Neural cell (in vitro differentiated cells): ENCODE results near the gene ANKS3. TPM values are rescaled to one million over a fixed set of nuclear protein-coding genes. Genes with fewer than 3 reads are reported as not detected.

Experiments
- H2AFZ ChIP-seq: fragments of 200-600, 300-800 bp; sonication (generic), shearing (Covaris generic); 2 replicates; pipeline ENCODE4 v1.6.0; 2014; ENCODE audit warnings: low read depth, mild to moderate bottlenecking, antibody characterized with exemption, low read length, moderate library complexity
- H3F3A ChIP-seq: fragments of 200-600 bp; shearing (Covaris generic); 2 replicates; pipeline ENCODE4 v1.6.1; 2016; ENCODE audit warnings: mild to moderate bottlenecking, moderate library complexity, mixed read lengths, antibody characterized with exemption, low read length; ENCODE audit not compliant: insufficient read depth, poor library complexity, severe bottlenecking
- H3K27ac ChIP-seq: fragments of 200-600, 300-800 bp; sonication (generic), shearing (Covaris generic); 2 replicates; pipeline ENCODE4 v1.5.1; 2014; ENCODE audit warnings: mild to moderate bottlenecking, low read length, moderate library complexity
- H3K27me3 ChIP-seq: fragments of 300-800, 200-600 bp; sonication (generic), shearing (Covaris generic); 2 replicates; pipeline ENCODE4 v1.6.0; 2014; ENCODE audit warnings: mild to moderate bottlenecking, low read depth, low read length, moderate library complexity; ENCODE audit not compliant: insufficient read depth
- H3K36me3 ChIP-seq: fragments of 300-800, 200-600 bp; sonication (generic), shearing (Covaris generic); 2 replicates; pipeline ENCODE4 v1.5.1; 2014; ENCODE audit warnings: mild to moderate bottlenecking, antibody characterized with exemption, low read length, moderate library complexity; ENCODE audit not compliant: insufficient read depth
- H3K4me2 ChIP-seq: fragments of 300-800, 200-600 bp; sonication (generic), shearing (Covaris generic); 2 replicates; pipeline ENCODE4 v1.6.0; 2014; ENCODE audit warnings: mild to moderate bottlenecking, low read length
- H3K4me3 ChIP-seq: fragments of 300-800, 200-600 bp; sonication (generic), shearing (Covaris generic); 2 replicates; pipeline ENCODE4 v1.5.1; 2014; ENCODE audit warnings: mild to moderate bottlenecking, low read length, moderate library complexity
- H3K79me2 ChIP-seq: fragments of 200-600 bp; shearing (Covaris generic); replicated peaks from 2 replicates; pipeline ENCODE4 v1.6.0; 2014; ENCODE audit warnings: mild to moderate bottlenecking, low read length, moderate library complexity; ENCODE audit not compliant: insufficient read depth
- H3K9ac ChIP-seq: fragments of 300-800, 200-600 bp; sonication (generic), shearing (Covaris generic); 2 replicates; pipeline ENCODE4 v1.6.1; 2016; ENCODE audit warnings: mild to moderate bottlenecking, low read length, mixed read lengths
- H3K9me2 ChIP-seq: fragments of 200-600 bp; shearing (Covaris generic); 2 replicates; pipeline ENCODE4 v1.6.1; 2016; ENCODE audit warnings: mild to moderate bottlenecking, low read length, mixed read lengths; ENCODE audit not compliant: insufficient read depth
- H3K9me3 ChIP-seq: fragments of 200-600, 300-800 bp; sonication (generic), shearing (Covaris generic); 2 replicates; pipeline ENCODE4 v1.6.1; 2016; ENCODE audit warnings: mild to moderate bottlenecking, mixed run types, low read length, moderate library complexity, mixed read lengths
- H4K20me1 ChIP-seq: fragments of 200-600 bp; shearing (Covaris generic); 2 replicates; pipeline ENCODE4 v1.6.1; 2016; ENCODE audit warnings: mild to moderate bottlenecking, mixed run types; ENCODE audit not compliant: insufficient read depth
- EP300 ChIP-seq: fragments of 450-650 bp; conservative IDR thresholded peaks from 2 replicates; pipeline ENCODE4 v1.6.1; 2014; ENCODE audit warnings: antibody characterized with exemption, mild to moderate bottlenecking, moderate library complexity; ENCODE audit not compliant: poor library complexity, severe bottlenecking
- EZH2 ChIP-seq: fragments of 200-600, 300-800 bp; shearing (Covaris generic), sonication (generic); IDR thresholded peaks from 2 replicates; pipeline ENCODE4 v1.6.1; 2014; ENCODE audit warnings: antibody characterized with exemption, low read length, borderline replicate concordance, mild to moderate bottlenecking; ENCODE audit not compliant: insufficient read depth, poor library complexity, severe bottlenecking
- MXI1 ChIP-seq: fragments of 450-650 bp; conservative IDR thresholded peaks from 2 replicates; pipeline ENCODE4 v1.6.1; 2014; ENCODE audit warnings: antibody characterized with exemption, mild to moderate bottlenecking; ENCODE audit not compliant: poor library complexity, severe bottlenecking
- POLR2AphosphoS5 ChIP-seq: IDR thresholded peaks from 2 replicates; pipeline ENCODE4 v1.6.1; 2012
- RAD21 ChIP-seq: fragments of 450-650 bp; conservative IDR thresholded peaks from 2 replicates; pipeline ENCODE4 v1.6.1; 2014; ENCODE audit warnings: antibody characterized with exemption, mild to moderate bottlenecking, moderate library complexity
- SMC3 ChIP-seq: fragments of 450-650 bp; conservative IDR thresholded peaks from 2 replicates; pipeline ENCODE4 v1.6.1; 2014; ENCODE audit warnings: antibody characterized with exemption, mild to moderate bottlenecking, moderate library complexity; ENCODE audit not compliant: poor library complexity
- TAF1 ChIP-seq: IDR thresholded peaks from 2 replicates; pipeline ENCODE4 v1.6.1; 2012; ENCODE audit warnings: low read depth
- polyA plus RNA-seq: library from polyadenylated mRNA; depleted of rRNA; stranded (reverse); fragments of >200 nt; gene quantifications from 2 replicates; pipeline ENCODE4 v1.2.3, GENCODE V29; 2014
- TF ChIP-seq, protein P1 (sequence below): IDR thresholded peaks from 2 replicates; pipeline ENCODE4 v1.6.1; 2012; ENCODE audit warnings: borderline replicate concordance
- TF ChIP-seq, protein P2 (sequence below): fragments of 450-650 bp; IDR thresholded peaks from 2 replicates; pipeline ENCODE4 v1.5.1; 2014; ENCODE audit warnings: antibody characterized with exemption, mild to moderate bottlenecking, moderate library complexity; ENCODE audit not compliant: poor library complexity, severe bottlenecking

The ANKS3 gene
- polyA plus RNA-seq, 1 donor from 2014 or later, result 53.9 TPM

DNA sequence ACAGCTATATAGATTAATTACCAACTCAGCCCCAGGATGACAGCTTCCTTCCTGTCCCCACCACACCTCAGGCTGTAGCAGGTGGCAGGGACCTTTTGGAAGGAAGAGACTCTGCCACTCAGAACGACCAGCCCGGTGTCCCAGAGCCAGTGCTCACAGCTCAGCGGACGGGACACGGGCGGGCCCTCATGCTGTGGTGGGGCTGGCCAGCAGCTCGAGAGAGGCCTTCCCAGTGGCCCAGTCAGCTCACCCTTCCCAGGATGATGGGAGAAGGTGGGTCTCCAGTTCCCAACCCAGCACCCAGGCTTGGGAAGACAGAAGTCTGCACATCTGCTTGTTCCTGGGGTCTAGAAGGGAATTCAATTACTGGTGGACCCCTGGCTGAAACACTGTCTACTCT, 30.2 kb downstream of the ANKS3 start:
- no peaks in the 10 kb centered on the region for H3K36me3 ChIP-seq
- no peaks in the 10 kb centered on the region for H3K9me3 ChIP-seq
- no peaks in the 10 kb centered on the region for H3K9me2 ChIP-seq
- H4K20me1 ChIP-seq, result no peaks in the 10 kb centered on the region
- TF ChIP-seq MXI1 (no peak), SMC3 (no peak), POLR2AphosphoS5 (no peak), EZH2 (no peak), EP300 (no peak), TAF1 (no peak), RAD21 (no peak)
- TF ChIP-seq, protein P1, sequence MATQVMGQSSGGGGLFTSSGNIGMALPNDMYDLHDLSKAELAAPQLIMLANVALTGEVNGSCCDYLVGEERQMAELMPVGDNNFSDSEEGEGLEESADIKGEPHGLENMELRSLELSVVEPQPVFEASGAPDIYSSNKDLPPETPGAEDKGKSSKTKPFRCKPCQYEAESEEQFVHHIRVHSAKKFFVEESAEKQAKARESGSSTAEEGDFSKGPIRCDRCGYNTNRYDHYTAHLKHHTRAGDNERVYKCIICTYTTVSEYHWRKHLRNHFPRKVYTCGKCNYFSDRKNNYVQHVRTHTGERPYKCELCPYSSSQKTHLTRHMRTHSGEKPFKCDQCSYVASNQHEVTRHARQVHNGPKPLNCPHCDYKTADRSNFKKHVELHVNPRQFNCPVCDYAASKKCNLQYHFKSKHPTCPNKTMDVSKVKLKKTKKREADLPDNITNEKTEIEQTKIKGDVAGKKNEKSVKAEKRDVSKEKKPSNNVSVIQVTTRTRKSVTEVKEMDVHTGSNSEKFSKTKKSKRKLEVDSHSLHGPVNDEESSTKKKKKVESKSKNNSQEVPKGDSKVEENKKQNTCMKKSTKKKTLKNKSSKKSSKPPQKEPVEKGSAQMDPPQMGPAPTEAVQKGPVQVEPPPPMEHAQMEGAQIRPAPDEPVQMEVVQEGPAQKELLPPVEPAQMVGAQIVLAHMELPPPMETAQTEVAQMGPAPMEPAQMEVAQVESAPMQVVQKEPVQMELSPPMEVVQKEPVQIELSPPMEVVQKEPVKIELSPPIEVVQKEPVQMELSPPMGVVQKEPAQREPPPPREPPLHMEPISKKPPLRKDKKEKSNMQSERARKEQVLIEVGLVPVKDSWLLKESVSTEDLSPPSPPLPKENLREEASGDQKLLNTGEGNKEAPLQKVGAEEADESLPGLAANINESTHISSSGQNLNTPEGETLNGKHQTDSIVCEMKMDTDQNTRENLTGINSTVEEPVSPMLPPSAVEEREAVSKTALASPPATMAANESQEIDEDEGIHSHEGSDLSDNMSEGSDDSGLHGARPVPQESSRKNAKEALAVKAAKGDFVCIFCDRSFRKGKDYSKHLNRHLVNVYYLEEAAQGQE, result no peak
- TF ChIP-seq, protein P2, sequence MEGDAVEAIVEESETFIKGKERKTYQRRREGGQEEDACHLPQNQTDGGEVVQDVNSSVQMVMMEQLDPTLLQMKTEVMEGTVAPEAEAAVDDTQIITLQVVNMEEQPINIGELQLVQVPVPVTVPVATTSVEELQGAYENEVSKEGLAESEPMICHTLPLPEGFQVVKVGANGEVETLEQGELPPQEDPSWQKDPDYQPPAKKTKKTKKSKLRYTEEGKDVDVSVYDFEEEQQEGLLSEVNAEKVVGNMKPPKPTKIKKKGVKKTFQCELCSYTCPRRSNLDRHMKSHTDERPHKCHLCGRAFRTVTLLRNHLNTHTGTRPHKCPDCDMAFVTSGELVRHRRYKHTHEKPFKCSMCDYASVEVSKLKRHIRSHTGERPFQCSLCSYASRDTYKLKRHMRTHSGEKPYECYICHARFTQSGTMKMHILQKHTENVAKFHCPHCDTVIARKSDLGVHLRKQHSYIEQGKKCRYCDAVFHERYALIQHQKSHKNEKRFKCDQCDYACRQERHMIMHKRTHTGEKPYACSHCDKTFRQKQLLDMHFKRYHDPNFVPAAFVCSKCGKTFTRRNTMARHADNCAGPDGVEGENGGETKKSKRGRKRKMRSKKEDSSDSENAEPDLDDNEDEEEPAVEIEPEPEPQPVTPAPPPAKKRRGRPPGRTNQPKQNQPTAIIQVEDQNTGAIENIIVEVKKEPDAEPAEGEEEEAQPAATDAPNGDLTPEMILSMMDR, result no peak
- no peak overlapping the region for H3K4me3 ChIP-seq
- no peak overlapping the region for H3K4me2 ChIP-seq
- H2AFZ ChIP-seq, result no peak overlapping the region
- no peaks in the 10 kb centered on the region for H3K27me3 ChIP-seq
- H3K9ac ChIP-seq, result no peak overlapping the region
- no peak overlapping the region for H3K27ac ChIP-seq
- H3K79me2 ChIP-seq, result no peaks in the 10 kb centered on the region
- no peaks in the 10 kb centered on the region for H3F3A ChIP-seq

DNA sequence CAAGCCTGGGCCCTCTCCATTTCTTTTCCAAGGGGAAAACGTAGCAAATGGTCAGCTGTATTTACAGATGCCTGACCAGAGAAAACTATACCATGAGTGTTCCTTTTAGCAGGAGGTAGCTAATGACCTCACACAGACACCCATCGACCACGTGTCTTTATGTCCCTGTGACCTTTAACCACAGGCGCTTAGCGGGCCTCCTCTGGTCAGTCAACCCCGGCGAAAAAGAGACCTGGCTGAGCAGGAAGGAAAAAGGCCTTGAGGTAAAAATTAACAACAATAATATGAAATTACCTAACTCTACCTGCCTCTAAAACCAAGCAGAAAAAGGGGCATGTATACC, 31.6 kb downstream of the ANKS3 start:
- no peak overlapping the region for H3K4me2 ChIP-seq
- no peaks in the 10 kb centered on the region for H3K9me3 ChIP-seq
- no peaks in the 10 kb centered on the region for H3F3A ChIP-seq
- H4K20me1 ChIP-seq, result no peaks in the 10 kb centered on the region
- H3K36me3 ChIP-seq, result no peaks in the 10 kb centered on the region
- no peak overlapping the region for H3K27ac ChIP-seq
- TF ChIP-seq RAD21 (no peak), TAF1 (no peak), SMC3 (no peak), MXI1 (no peak), EP300 (no peak), EZH2 (no peak), POLR2AphosphoS5 (no peak)
- TF ChIP-seq, protein P1, result no peak
- TF ChIP-seq, protein P2, result no peak
- H3K9me2 ChIP-seq, result no peaks in the 10 kb centered on the region
- no peaks in the 10 kb centered on the region for H3K27me3 ChIP-seq
- H3K9ac ChIP-seq, result no peak overlapping the region
- H3K79me2 ChIP-seq, result no peaks in the 10 kb centered on the region
- H2AFZ ChIP-seq, result no peak overlapping the region
- no peak overlapping the region for H3K4me3 ChIP-seq
